ENCODE data around the gene ZIK1.
A peak's percentile ranks its signal among the peaks of the same experiment; 100 is the strongest.

The ZIK1 gene

GRCh38 chr19:57599761-57600383 lies 15.9 kb downstream of the ZIK1 start, which contains the start of gene ZNF530:
Gene ZNF530, plus strand, starts transcription at chr19:57599885. Its CDS starts 4,461 bp downstream, at chr19:57604346.
- DNase-seq (ENCODE audit: low read depth): peak; percentile 81
- TF ChIP-seq CTCF (IDR thresholded peaks at IDR 0.05; ENCODE audit: low read depth, low read length, missing control alignments): no peak
- H3K4me3 ChIP-seq (ENCODE audit: low read depth, low read length): peak within 1 kb of the TSS; percentile 90

DNA sequence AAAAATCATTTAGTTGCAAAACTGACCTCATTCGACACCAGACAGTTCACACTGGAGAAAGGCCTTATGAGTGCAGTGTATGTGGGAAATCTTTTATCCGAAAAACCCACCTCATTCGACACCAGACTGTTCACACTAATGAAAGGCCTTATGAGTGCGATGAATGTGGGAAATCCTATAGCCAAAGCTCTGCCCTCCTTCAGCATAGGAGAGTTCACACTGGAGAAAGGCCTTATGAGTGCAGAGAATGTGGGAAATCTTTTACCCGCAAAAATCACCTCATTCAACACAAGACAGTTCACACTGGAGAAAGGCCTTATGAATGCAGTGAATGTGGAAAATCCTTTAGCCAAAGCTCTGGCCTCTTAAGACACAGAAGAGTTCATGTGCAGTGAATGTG lies 23.0 kb downstream of the ZIK1 start:
- no peak for DNase-seq (ENCODE audit: low read depth)

GRCh38 chr19:57611113-57611512 lies 27.2 kb downstream of the ZIK1 start:
- no peak for TF ChIP-seq CTCF (IDR thresholded peaks at IDR 0.05; ENCODE audit: low read depth, low read length, missing control alignments)
- H3K4me3 ChIP-seq (ENCODE audit: low read depth, low read length): no peak overlapping the region
- DNase-seq (ENCODE audit: low read depth): no peak

More for the DNA sequence above, 23.0 kb downstream of the ZIK1 start:
- H3K4me3 ChIP-seq (ENCODE audit: low read depth, low read length): no peak overlapping the region
- TF ChIP-seq CTCF (IDR thresholded peaks at IDR 0.05; ENCODE audit: low read depth, low read length, missing control alignments): no peak

- DNase-seq (ENCODE audit: low read depth): peak; percentile 83
- TF ChIP-seq CTCF (IDR thresholded peaks at IDR 0.05; ENCODE audit: low read depth, low read length, missing control alignments): peak; percentile 16
- peak within 1 kb of the TSS; percentile 59 for H3K4me3 ChIP-seq (ENCODE audit: low read depth, low read length)
Observed at GRCh38 chr19:57613941-57614743, 30.2 kb downstream of the ZIK1 start, which contains the start of gene ZNF134. Gene ZNF134, plus strand, starts transcription at chr19:57614242. Its CDS starts 5,227 bp downstream, at chr19:57619469.

DNA sequence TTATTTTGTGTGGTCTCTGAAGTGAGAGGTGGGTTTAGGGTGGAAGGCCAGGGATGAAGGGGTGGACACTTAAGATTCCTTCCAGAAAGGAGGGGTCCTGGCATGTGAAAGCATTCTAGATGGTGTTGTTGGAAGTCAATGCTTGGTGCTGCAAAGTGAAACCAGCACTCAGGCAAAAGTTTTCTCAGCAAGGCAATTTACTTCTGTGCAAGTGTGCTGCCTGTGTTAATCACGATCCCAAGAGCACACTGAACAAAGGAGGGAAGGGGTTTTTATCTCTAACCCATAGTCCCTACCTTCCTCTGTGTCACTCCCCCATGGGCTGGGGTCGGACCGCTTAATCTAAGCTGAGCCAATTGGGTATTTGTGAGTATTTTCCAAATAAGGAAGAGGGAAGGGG lies 31.4 kb downstream of the ZIK1 start:
- DNase-seq (ENCODE audit: low read depth): no peak
- H3K4me3 ChIP-seq (ENCODE audit: low read depth, low read length): no peak overlapping the region
- no peak for TF ChIP-seq CTCF (IDR thresholded peaks at IDR 0.05; ENCODE audit: low read depth, low read length, missing control alignments)

DNA sequence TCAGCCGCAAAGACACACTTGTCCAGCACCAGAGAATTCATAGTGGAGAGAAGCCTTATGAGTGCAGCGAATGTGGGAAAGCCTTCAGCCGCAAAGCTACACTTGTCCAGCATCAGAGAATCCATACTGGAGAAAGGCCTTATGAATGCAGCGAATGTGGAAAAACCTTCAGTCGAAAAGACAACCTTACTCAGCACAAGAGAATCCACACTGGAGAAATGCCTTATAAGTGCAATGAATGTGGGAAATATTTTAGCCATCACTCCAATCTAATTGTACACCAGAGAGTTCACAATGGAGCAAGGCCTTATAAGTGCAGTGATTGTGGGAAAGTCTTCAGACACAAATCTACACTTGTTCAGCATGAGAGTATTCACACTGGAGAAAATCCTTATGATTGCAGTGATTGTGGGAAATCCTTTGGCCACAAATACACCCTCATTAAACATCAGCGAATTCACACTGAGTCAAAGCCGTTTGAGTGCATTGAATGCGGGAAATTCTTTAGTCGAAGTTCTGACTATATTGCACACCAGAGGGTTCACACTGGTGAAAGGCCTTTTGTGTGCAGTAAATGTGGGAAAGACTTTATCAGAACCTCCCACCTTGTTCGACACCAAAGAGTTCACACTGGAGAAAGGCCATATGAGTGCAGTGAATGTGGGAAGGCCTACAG lies 36.9 kb downstream of the ZIK1 start:
- H3K4me3 ChIP-seq (ENCODE audit: low read depth, low read length): no peak overlapping the region
- no peak for TF ChIP-seq CTCF (IDR thresholded peaks at IDR 0.05; ENCODE audit: low read depth, low read length, missing control alignments)
- DNase-seq (ENCODE audit: low read depth): no peak

Data from GM12864 (cell line).